ENCODE results near the gene TLE3. TPM values are rescaled to one million over a fixed set of nuclear protein-coding genes. Genes with fewer than 3 reads are reported as not detected.

TLE3 gene
- total and polyA plus RNA-seq, 2 of the 13 experiments (the other 11 are each of a cell fraction or from before 2014, with no cell fraction given): 11.9 to 13.8 TPM

GRCh38 chr15:70084461-70084860 lies 13.3 kb downstream of the TLE3 start:
- H3K27me3 ChIP-seq (ENCODE audit: control insufficient read depth in 1 of 2, insufficient read depth in 2 of 2, low read length in 2 of 2): no peaks in the 10 kb centered on the region
- intact Hi-C loops (cut with micrococcal nuclease; ENCODE audit: unreplicated experiment): no loop called here
- DNase-seq (ENCODE audit: low spot score) (no peak), FAIRE-seq (no peak), ATAC-seq (no peak)
- no peak overlapping the region for H3K27ac ChIP-seq (ENCODE audit: extremely low read length, insufficient read depth, low read length)
- in situ Hi-C loops (cut with HindIII; ENCODE audit: extremely low pct_ligation_motif_present, low pct_unique_long_range_greater_than_20kb): loop anchor here (25.0 kb wide), 1 partner anchor 622 kb away; the partner anchor contains the start of gene RPLP1
- no peak overlapping the region for H3K4me2 ChIP-seq (ENCODE audit: low read depth, low read length)
- H3K4me1 ChIP-seq (ENCODE audit: insufficient read depth, low read length): peaks cover 24% of the 10 kb centered on the region
- BruUV-seq (replicated peaks): no TSS peak
- peaks cover 28 to 75% of the 10 kb centered on the region in 2 experiments; a peak in 4 of 5 replicates for H3K36me3 ChIP-seq (replicated peaks in 1 of 2; ENCODE audit: control insufficient read depth in 1 of 2, insufficient read depth in 2 of 2, low read length in 2 of 2)
- CTCF ChIA-PET (ENCODE audit: low intra/inter-chr PET ratio, low total read pairs): no interaction called here
- H3K4me3 ChIP-seq (replicated peaks in 1 of 3; ENCODE audit: insufficient read depth in 1 of 3, low read depth in 2 of 3, low read length in 3 of 3): no peak overlapping the region
- no peaks in the 10 kb centered on the region for H3K9me3 ChIP-seq (ENCODE audit: low read length)
- peaks cover 19% of the 10 kb centered on the region for H3K79me2 ChIP-seq (ENCODE audit: insufficient read depth, low read length)
- peaks cover 64% of the 10 kb centered on the region for H4K20me1 ChIP-seq (ENCODE audit: insufficient read depth, low read length)
- no peak overlapping the region for H2AFZ ChIP-seq (ENCODE audit: low read length)
- POLR2A ChIA-PET: no interaction called here
- H3K9ac ChIP-seq (ENCODE audit: insufficient read depth, low read depth, low read length): no peak overlapping the region
- WGBS (ENCODE audit: low lambda C conversion rate): 95% methylated on average over 6 of the region's 6 CpGs
- TF ChIP-seq MAFK (conservative IDR thresholded peaks at IDR 0.05 in 1 of 2, IDR thresholded peaks at IDR 0.05 in 1 of 2; ENCODE audit: low read length in 2 of 2): no peak
- no peak for TF ChIP-seq ZNF609 (CRISPR knock-in tag; IDR thresholded peaks at IDR 0.05; ENCODE audit: borderline replicate concordance)
- no peak for TF ChIP-seq JARID2 (CRISPR knock-in tag; IDR thresholded peaks at IDR 0.05; ENCODE audit: insufficient replicate concordance)
- no peak for TF ChIP-seq ZNF503 (CRISPR knock-in tag; IDR thresholded peaks at IDR 0.05)
- TF ChIP-seq ZBTB49 (CRISPR knock-in tag; IDR thresholded peaks at IDR 0.05; ENCODE audit: borderline replicate concordance): no peak
- TF ChIP-seq ELF3 (CRISPR knock-in tag; IDR thresholded peaks at IDR 0.05): no peak
- TF ChIP-seq ZNF766 (CRISPR knock-in tag; IDR thresholded peaks at IDR 0.05; ENCODE audit: borderline replicate concordance): no peak
- TF ChIP-seq ZNF552 (CRISPR knock-in tag; IDR thresholded peaks at IDR 0.05; ENCODE audit: borderline replicate concordance): no peak
- TF ChIP-seq NR2C2 (CRISPR knock-in tag; IDR thresholded peaks at IDR 0.05; ENCODE audit: borderline replicate concordance): no peak
- no peak for TF ChIP-seq NR2F6 (IDR thresholded peaks at IDR 0.05)
- TF ChIP-seq NR2F6 (CRISPR knock-in tag; IDR thresholded peaks at IDR 0.05): no peak
- TF ChIP-seq ZNF292 (CRISPR knock-in tag; IDR thresholded peaks at IDR 0.05; ENCODE audit: borderline replicate concordance, low read depth): no peak
- TF ChIP-seq HBP1 (CRISPR knock-in tag; IDR thresholded peaks at IDR 0.05; ENCODE audit: low read depth): no peak
- no peak for TF ChIP-seq ZNF644 (CRISPR knock-in tag; IDR thresholded peaks at IDR 0.05; ENCODE audit: low read depth)
- TF ChIP-seq HOXD1 (CRISPR knock-in tag; IDR thresholded peaks at IDR 0.05): no peak
